HL-60/S4 (cell line): ENCODE measurements around the gene CEP128.

Source experiments
- in situ Hi-C: fragments of 300-500 bp; cut with MboI; formaldehyde crosslinking; loops from 2 replicates; pipeline ENCODE4 v1.14.3; 2022; ENCODE audit warnings: low sequenced_read_pairs

The CEP128 gene

DNA sequence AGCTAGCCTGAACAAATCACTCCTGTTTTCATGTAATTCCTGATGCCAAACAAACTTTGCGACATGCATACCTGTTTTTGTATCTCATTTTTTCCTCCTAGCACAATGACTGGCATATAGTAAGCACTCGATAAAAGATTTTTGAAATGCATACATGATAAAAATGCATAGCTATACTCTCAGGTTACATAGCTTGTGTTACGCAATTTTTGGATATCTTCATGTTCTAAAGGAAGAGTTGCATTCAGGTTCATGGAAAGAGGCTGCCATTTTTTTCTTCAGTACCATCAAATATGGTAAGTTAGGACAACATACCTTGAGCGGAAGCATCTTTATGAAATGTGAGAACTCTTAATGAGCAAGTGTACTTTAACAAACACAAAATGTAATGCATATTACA is 445.4 kb downstream of the CEP128 start:
- in situ Hi-C loops, result no loop called here

DNA sequence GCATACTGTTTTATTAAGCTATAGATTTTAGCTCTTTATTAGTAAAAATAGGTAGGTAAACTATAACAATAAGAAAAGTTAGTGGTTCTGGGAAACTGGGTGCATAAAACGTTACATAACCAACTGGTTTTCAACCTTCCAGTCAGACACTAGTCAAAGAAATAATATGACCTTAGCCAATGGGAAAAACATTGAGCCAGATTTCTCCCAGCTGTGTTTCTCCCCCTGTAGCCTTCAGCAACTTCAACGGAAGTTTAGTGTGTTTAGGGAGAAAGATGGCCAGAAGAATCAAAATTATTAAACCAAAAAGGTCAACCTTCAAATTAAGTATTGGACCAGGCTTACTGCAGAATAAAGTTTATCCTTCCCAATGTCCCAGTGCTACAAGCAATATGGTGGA is 446.8 kb downstream of the CEP128 start:
- in situ Hi-C loops, result no loop called here

DNA sequence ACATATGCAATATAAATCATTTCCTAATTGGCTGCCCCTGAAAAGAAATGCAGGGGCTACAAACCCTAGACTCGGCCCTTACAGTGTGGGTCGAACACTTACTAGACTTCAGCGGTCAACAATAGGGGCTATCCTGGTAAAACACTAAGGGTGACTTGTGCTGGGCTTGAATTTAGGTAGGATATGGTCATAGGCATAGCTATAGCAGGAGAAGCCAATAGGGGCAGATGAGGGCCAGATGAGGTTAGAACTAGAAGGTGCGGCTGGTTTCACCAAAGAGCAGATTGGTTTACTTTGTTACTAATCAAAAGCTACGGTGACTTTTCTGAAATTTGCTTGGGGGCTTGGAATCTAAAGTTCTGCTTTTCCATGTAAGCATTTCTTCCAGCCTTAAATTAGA is 447.9 kb downstream of the CEP128 start:
- in situ Hi-C loops, result no loop called here

DNA sequence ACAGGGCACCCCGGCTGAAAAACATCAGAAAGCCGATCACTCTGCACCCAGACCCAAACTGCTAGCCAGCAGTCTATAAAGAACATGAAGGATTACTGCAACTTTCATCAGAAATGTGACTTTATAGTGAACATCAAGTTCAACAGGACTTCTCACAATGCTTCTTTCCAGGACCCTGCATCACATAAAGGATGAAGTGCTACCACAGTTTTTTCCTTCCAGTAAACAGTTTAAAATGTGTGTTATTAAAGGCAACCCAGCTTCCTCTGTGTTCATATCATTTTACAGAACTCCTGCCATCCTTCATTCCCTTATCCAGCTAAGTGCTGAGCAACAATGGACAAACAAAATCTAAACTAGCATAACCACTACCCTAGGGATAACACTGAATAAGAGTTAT is 449.9 kb downstream of the CEP128 start:
- in situ Hi-C loops, result no loop called here

DNA sequence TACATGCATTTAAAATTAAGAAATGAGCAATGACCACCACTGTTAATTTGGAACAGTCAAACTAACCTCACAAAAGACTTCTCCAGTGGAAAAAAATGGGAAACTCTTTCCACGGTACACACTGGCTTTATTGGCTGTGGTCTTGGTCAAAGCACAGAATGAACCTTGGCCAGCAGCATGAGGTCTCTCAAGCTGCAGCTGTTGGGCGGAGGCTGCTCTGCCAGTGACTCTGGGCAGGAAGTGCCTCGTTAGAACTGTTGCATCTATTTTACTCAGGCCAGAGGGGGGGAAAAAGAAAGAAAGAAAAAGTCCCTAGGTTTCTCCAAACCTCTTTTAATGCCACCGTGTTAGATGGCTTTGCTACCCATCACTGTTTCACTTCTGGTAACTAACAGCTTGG is 450.4 kb downstream of the CEP128 start:
- in situ Hi-C loops, result no loop called here

GRCh38 chr14:80489513-80489912 is 452.0 kb downstream of the CEP128 start:
- in situ Hi-C loops, result no loop called here

DNA sequence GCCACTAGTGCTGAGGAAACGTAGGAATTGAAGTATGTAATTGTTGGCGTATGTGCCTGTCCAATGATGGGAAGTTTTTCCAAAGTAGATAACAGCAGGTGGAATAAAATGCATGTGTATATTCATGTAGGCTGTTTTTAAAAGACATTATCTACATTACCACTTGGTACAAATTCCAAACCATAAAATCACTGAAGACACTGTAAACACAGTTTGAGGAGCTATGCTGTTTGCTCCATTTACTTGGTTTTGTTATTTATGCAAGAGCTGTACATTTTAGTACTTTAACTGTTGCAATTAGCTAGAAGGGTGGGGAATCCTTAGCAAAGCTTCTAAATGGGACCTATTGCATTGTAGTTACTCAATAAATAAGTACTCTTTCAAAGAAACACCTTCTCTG is 455.8 kb downstream of the CEP128 start:
- in situ Hi-C loops, result no loop called here

GRCh38 chr14:80483331-80483730 is 458.2 kb downstream of the CEP128 start:
- in situ Hi-C loops, result no loop called here

GRCh38 chr14:80477388-80478160 is 464.0 kb downstream of the CEP128 start:
- in situ Hi-C loops, result no loop called here

GRCh38 chr14:80475074-80475473 is 466.5 kb downstream of the CEP128 start:
- in situ Hi-C loops, result no loop called here

- in situ Hi-C loops, result no loop called here
Observed at GRCh38 chr14:80468331-80469122, 473.0 kb downstream of the CEP128 start.

- in situ Hi-C loops, result no loop called here
Observed at GRCh38 chr14:80465546-80466220, 475.9 kb downstream of the CEP128 start.

- in situ Hi-C loops, result no loop called here
Observed at GRCh38 chr14:80464531-80465149, 476.9 kb downstream of the CEP128 start.

GRCh38 chr14:80456209-80456608 is 485.3 kb downstream of the CEP128 start:
- in situ Hi-C loops, result no loop called here

DNA sequence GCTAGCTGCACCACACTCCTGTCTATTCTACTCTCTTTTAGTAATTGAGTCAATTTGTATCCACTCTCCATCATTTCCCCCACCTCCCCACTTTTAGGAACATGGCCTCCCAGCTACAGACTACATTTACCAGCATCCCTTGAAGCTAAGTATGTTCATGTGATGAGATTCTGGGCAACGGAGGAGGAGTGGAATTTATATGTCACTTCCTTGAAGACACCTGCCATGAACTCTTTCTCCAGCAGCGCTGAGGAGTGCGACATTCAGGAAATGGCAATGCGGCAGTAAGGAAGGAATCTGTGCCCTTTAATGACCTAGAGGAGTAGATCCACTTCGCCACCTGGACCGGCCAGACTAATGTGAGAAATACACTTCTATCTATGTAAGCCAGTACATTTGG is 486.5 kb downstream of the CEP128 start:
- in situ Hi-C loops, result no loop called here

GRCh38 chr14:80448267-80448666 is 493.3 kb downstream of the CEP128 start:
- in situ Hi-C loops, result no loop called here

GRCh38 chr14:80447392-80447791 is 494.1 kb downstream of the CEP128 start:
- in situ Hi-C loops, result no loop called here
